SHP77 treated with DMSO at 0.1 percent for 48 hours (cell line): ENCODE results near the gene EPYC.

ENCODE experiments used
- DNase-seq: peaks from one replicate; lab custom pipeline; 2025; lab: John Stamatoyannopoulos, UW

EPYC gene

DNA sequence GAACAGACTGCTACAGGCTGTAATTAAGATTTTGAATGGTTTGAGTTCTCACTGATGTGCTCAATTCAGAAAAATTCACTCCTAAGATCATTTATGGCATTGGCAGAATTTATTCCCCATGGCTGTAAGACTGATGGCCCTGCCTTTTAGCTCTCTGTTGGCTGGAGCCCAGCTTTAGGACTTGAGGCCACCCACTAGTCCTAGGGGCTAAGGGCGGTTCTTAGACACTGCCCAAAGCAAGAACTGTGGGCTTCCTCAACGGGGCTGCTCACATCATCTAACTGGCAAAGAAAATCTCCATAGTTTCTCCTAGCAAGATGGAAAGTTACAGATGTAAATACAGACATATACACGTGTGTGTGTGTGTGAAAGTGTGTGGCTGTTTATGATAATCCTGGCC lies 46.4 kb downstream of the EPYC start:
- no peak for DNase-seq

DNA sequence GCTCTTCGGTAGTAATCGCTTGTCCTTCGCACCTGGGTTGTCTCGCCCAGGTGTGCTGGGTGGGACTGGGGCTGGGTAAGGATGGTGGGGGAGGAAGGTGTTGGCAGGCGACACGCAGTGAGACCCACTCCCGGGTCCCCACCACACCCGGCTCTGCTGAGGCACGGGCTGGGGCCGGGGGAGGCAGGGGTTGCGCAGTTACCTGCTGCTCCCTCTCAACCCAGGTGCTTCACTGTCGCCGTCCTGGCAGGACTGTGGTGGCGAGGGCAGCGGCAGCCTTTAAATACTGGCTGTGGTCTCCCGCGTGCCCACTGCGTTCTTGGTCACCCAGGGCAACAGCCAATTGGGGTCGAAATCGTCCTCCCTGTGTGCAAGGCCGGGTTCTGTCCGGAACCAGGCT lies 49.9 kb downstream of the EPYC start, which contains the start of gene CCER1:
Gene CCER1 (minus strand): TSS at position 256 of the 400 bp plus-strand sequence. CDS start 434 bp downstream, outside the sequence.
- DNase-seq: no peak

DNA sequence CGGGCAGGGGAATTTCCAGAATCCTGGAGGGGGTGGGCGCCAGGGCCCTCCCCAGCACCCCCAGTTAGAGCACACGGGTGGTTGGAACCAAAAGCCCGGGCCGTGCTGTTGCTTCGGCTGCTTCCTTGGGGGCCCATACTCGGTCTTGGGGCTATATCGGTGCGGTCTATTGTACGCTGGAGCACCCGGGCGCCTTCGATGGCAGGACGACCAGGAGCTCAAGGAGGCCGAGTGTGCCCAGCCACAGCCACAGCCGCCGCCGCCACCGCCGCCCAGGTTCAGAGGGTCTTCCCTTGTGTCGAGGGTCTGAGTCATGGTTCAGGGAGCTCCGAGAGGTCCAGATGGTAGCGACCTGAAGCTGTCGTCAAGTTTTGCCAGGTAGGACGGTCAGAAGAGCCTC lies 50.3 kb downstream of the EPYC start:
- no peak for DNase-seq

DNA sequence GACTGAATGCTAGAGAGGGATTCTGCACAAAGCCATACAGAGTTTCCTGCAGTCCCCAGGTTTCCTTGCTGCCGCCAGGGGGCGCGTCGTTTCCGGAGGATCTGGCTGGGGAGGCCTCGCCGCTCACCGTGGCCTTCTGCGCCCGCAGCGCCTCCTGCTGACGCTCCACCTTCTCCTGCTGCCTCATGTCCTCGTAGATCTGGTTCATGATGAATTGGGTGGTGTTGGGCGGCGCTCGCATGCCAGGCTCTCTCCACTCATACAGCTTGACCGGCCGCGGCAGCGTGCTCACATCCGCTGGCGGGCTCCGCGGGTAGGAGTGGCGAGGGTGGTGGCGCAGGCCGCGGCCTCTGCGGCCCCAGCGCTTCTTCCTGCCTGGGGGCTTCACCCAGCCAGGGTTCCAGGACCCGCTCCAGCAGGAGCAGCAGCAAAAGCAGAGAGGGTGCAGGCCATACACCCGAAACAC lies 50.8 kb downstream of the EPYC start:
- DNase-seq: no peak

DNA sequence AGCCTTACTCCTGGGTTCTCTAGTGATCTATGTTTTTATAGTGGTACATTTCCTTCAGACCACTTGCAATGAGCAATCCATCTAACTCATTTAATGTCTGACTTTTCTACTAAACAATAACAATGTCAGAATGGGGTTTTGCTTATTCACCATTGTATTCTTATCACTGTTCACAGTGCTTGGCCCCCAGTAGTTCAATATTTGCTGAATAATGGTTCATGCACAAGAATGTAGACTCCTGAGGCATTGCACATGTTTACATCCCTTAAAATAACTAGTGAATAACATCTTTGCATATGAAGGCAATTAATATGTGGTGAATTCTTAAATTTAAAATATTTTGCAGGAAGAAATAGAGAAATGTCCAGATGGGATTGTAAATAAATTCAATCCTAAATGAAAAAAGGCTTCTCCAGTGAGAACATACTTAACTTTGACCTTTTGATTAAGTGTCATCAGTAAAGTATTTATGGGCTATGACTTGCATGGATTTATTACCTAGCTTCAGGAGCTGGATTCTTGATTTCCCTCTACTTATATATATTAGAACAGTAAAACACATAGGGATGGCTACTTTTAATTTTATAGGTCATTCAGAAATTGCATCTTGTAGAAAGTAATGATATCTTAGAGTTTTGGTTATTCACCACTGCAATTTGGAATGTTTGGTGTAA lies 53.2 kb downstream of the EPYC start:
- DNase-seq: no peak

- no peak for DNase-seq
These were observed 56.9 kb downstream of the EPYC start for GRCh38 chr12:90947869-90948268.

- peak; percentile 31 for DNase-seq
These were observed 59.6 kb downstream of the EPYC start for GRCh38 chr12:90945070-90945649.

DNA sequence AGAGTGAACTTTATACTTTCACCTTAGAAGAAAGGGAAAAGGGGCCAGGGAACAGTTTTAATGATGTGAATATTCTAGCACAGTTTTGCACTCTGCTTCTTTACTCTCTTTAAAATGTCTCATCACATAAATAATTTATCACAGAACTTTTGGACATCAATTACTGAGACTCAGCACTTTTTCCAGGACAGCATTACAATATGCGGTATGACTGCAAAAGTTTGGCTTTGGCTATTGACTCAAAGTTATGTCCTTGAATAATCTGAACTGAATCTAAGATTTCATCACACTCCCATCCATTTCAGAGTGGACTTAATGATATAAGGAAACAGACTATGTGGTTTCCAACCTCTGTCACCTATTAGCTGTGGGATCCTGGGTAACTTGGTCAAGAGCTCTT lies 61.5 kb downstream of the EPYC start:
- no peak for DNase-seq

DNA sequence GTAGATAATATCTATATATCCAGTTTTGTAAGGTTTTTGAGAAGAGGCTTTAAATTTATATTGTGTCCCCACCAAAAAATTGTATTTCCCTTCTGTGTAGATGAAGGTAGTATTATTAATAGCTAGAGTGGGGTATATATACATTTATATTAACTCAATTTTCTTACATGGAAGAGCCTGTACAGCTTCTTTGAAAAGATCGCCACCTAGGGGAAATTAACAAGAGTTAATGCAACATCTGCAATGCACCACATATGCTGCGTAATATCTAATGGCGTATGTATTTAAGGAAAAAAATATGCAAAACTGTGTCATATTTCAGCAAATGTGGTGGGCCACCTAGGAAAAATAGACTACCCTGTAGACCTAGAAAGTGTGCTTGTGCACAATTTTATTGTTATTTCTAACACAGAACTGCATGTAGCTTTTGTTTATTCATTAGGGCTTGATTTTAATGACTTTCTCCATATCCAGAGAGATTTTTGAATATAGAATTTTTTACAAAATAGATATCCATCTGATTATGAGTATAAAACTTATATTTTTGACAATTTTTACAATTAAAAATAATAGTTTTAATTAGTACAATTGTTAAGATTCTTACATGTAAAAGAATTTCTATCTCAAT lies 63.8 kb downstream of the EPYC start:
- DNase-seq: peak; percentile 17

DNA sequence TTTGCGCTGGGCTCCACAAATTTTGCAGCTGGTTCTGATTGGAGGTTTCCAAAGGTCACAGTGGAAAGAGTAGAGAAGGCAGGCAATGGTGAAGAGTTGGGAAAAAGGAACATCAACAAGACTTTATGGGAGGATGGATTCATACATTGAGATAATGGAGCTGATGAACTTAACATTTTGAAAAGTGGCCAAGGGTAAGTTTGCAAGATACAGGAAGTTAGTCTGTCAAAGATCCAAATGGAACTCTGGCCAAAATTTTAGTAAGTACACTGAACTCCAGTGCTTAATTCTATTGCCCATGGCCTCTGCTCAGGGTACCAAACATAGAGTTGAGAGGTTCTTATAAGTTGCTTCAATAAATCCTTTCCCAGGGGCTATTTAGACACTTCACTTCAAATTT lies 65.4 kb downstream of the EPYC start:
- no peak for DNase-seq

DNA sequence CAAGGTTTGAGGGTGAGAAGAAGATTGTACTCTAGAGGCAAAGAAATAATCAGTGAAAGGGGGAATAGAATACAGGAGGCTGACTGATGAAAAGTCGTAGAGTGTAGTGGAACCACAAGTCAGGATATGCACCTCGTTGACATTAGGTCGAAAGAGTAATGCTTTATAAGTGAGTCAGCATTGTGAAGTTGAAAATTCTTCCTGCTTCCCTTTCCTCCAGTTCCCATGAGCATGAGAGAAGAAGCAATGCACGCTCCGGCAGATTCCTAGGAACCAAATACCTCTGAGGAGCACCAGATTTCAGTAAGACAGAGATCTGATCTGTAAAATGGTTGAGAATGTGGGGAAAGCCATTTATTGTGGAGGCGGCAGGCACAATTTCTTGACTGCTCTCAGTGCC lies 66.3 kb downstream of the EPYC start:
- no peak for DNase-seq

- DNase-seq: no peak
These were observed 67.1 kb downstream of the EPYC start for GRCh38 chr12:90937651-90938050.

- DNase-seq: no peak
These were observed 68.4 kb downstream of the EPYC start for GRCh38 chr12:90936230-90937005.

- no peak for DNase-seq
These were observed 79.2 kb downstream of the EPYC start for GRCh38 chr12:90925562-90925961.

- no peak for DNase-seq
These were observed 80.4 kb downstream of the EPYC start for GRCh38 chr12:90924406-90924805.

GRCh38 chr12:90922145-90922627 lies 82.6 kb downstream of the EPYC start:
- no peak for DNase-seq

- DNase-seq: no peak
These were observed 83.2 kb downstream of the EPYC start for GRCh38 chr12:90921536-90921935.

GRCh38 chr12:90920222-90920621 lies 84.5 kb downstream of the EPYC start:
- no peak for DNase-seq

DNA sequence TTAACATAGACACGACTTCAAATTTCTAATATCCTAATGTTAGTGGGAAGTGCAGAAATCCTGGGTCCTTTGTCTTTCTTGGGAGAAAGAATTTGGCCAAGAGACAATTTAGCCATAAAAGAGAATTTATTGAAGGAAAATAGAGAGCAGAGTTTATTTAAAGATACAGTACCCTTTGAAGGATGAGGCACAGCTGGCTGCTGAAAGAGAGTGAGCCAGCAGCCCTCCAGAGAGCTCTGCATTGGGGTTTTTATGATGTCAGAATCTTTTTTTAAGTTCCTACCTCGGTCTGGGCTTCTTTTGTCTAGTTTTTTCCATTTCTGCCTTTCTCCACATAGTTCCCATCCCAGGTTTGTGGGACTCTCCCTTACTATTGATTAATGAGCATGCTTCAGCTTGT lies 87.3 kb downstream of the EPYC start:
- DNase-seq: no peak

DNA sequence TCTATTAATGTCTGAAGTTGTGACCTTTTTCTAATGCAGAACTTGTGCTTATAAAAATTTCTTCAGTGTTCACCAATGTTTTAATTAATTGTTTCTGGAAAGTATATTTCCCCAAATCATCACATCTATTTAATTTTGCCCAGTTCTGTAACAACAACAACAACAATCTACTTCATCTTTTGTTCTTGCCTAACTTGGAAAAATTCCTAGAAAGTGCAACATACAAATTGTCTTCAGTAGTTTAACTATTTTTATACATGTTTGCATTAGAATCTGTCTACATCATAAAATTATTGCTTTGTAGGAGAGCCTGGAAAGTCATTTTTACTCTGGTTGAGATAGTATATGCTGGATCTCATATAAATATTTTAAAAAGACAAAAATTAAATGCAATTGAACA lies 88.3 kb downstream of the EPYC start:
- no peak for DNase-seq

DNA sequence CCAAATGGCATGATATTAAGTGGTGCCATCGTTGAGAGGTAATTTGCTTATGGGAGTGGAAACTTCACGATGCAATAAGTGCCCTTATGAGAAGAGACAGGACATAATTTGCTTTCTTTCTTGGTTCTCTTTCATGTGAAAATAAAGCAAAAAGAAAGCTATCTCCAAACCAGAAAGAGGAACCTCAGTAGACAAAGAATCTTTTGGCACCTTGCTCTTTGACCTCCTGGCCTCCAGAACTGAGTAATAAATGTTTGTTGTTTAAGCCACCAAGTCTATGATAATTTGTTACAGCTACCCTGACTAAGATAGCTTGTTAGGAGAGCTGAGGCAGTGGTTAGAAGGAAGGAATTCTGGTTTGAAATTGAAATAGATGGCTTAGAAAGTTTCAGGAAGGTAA lies 89.4 kb downstream of the EPYC start:
- DNase-seq: no peak
